ENCODE measurements around the gene COL5A1. TPM values are rescaled to one million over a fixed set of nuclear protein-coding genes. Genes with fewer than 3 reads are reported as not detected.

Gene COL5A1
- total RNA-seq, 1 experiment from 2014 or later, result not detected

DNA sequence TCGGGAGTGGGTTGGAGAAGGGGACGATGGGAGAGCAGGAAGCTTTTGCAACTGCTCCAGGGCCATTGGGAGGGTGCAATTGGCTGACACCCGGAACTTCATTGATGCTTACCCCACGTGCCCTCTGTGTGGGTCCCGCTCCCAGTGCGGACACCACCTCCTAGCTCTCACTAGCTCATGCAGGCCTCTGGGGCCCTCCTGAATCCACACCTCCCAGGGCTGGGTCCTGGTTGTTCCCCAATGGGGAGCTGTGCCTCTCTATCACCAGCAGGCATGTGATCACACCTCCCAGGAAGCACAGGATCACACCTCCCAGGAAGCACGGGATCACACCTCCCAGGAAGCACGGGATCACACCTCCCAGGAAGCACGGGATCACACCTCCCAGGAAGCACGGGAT is 206.9 kb downstream of the COL5A1 start:
- BruUV-seq (replicated peaks), result no TSS peak
- ChIA-PET CTCF (interaction anchor here (0.5 kb wide), 1 partner anchor 755 kb away, joined by 4 read pairs; no protein-coding TSS in a partner anchor), POLR2A (interaction anchor here (0.7 kb wide), 1 partner anchor 14 kb away, joined by 3 read pairs; no protein-coding TSS in a partner anchor)
- peaks cover 12% of the 10 kb centered on the region for H3K27me3 Mint-ChIP-seq (ENCODE audit: insufficient read depth, unreplicated experiment)
- no peaks in the 10 kb centered on the region for H3K4me1 Mint-ChIP-seq (ENCODE audit: insufficient read depth, unreplicated experiment)
- TF ChIP-seq, protein P1, sequence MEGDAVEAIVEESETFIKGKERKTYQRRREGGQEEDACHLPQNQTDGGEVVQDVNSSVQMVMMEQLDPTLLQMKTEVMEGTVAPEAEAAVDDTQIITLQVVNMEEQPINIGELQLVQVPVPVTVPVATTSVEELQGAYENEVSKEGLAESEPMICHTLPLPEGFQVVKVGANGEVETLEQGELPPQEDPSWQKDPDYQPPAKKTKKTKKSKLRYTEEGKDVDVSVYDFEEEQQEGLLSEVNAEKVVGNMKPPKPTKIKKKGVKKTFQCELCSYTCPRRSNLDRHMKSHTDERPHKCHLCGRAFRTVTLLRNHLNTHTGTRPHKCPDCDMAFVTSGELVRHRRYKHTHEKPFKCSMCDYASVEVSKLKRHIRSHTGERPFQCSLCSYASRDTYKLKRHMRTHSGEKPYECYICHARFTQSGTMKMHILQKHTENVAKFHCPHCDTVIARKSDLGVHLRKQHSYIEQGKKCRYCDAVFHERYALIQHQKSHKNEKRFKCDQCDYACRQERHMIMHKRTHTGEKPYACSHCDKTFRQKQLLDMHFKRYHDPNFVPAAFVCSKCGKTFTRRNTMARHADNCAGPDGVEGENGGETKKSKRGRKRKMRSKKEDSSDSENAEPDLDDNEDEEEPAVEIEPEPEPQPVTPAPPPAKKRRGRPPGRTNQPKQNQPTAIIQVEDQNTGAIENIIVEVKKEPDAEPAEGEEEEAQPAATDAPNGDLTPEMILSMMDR (IDR thresholded peaks at IDR 0.05; ENCODE audit: unreplicated experiment), result no peak
- DNase-seq (ENCODE audit: unreplicated experiment), result no peak
- no peaks in the 10 kb centered on the region for H3K9me3 Mint-ChIP-seq (ENCODE audit: unreplicated experiment)
- H3K36me3 Mint-ChIP-seq (ENCODE audit: insufficient read depth, unreplicated experiment), result no peaks in the 10 kb centered on the region
- H3K27ac Mint-ChIP-seq (ENCODE audit: low read depth, unreplicated experiment), result no peak overlapping the region
- no peak overlapping the region for H3K4me3 Mint-ChIP-seq (ENCODE audit: unreplicated experiment)
- intact Hi-C loops (cut with micrococcal nuclease), result no loop called here

DNA sequence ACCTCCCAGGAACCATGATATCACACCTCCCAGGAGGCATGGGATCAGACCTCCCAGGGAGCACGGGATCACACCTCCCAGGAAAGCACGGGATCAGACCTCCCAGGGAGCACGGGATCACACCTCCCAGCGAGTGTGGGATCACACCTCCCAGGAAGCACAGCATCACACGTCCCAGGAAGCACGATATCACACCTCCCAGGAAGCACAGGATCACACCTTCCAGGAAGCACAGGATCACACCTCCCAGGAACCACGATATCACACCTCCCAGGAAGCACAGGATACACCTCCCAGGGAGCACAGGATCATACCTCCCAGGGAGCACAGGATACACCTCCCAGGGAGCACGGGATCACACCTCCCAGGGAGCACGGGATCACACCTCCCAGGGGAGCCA is 209.0 kb downstream of the COL5A1 start:
- no peak for DNase-seq (ENCODE audit: unreplicated experiment)
- no TSS peak for BruUV-seq (replicated peaks)
- TF ChIP-seq, protein P1 (IDR thresholded peaks at IDR 0.05; ENCODE audit: unreplicated experiment), result no peak
- Mint-ChIP-seq H3K27ac (ENCODE audit: low read depth, unreplicated experiment) (no peak overlapping the region), H3K36me3 (ENCODE audit: insufficient read depth, unreplicated experiment) (no peaks in the 10 kb centered on the region), H3K4me1 (ENCODE audit: insufficient read depth, unreplicated experiment) (no peaks in the 10 kb centered on the region), H3K9me3 (ENCODE audit: unreplicated experiment) (no peaks in the 10 kb centered on the region), H3K27me3 (ENCODE audit: insufficient read depth, unreplicated experiment) (peaks cover 21% of the 10 kb centered on the region), H3K4me3 (ENCODE audit: unreplicated experiment) (no peak overlapping the region)
- CTCF ChIA-PET, result no interaction called here
- POLR2A ChIA-PET, result no interaction called here
- intact Hi-C loops (cut with micrococcal nuclease), result no loop called here

DNA sequence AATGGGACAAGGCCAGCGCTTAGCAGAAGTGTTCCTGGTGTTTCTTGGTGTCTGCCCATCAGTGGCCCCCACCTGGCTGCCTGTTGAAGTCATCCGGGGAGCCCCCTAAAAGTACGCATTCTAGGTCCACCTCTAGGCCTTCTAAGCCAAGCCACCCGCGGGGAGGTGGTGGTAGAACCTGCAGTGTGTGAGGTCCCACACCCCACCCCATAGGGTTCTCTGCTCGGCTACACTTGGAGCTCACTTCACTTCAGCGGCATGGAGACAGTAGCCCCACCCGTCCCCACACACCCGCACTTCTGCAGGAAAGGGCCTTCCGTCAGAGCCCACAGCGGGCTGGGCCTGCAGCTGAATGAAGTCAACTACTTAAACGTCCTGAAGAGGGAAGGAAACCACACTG is 209.4 kb downstream of the COL5A1 start:
- Mint-ChIP-seq H3K4me1 (ENCODE audit: insufficient read depth, unreplicated experiment) (no peaks in the 10 kb centered on the region), H3K36me3 (ENCODE audit: insufficient read depth, unreplicated experiment) (no peaks in the 10 kb centered on the region), H3K27ac (ENCODE audit: low read depth, unreplicated experiment) (no peak overlapping the region), H3K9me3 (ENCODE audit: unreplicated experiment) (no peaks in the 10 kb centered on the region), H3K27me3 (ENCODE audit: insufficient read depth, unreplicated experiment) (peaks cover 25% of the 10 kb centered on the region), H3K4me3 (ENCODE audit: unreplicated experiment) (no peak overlapping the region)
- no TSS peak for BruUV-seq (replicated peaks)
- intact Hi-C loops (cut with micrococcal nuclease), result no loop called here
- POLR2A ChIA-PET, result no interaction called here
- no peak for DNase-seq (ENCODE audit: unreplicated experiment)
- TF ChIP-seq, protein P1 (IDR thresholded peaks at IDR 0.05; ENCODE audit: unreplicated experiment), result no peak
- CTCF ChIA-PET, result no interaction called here

- Mint-ChIP-seq H3K4me1 (ENCODE audit: insufficient read depth, unreplicated experiment) (peaks cover under 1% of the 10 kb centered on the region), H3K9me3 (ENCODE audit: unreplicated experiment) (no peaks in the 10 kb centered on the region), H3K4me3 (ENCODE audit: unreplicated experiment) (no peak overlapping the region), H3K36me3 (ENCODE audit: insufficient read depth, unreplicated experiment) (no peaks in the 10 kb centered on the region), H3K27ac (ENCODE audit: low read depth, unreplicated experiment) (no peak overlapping the region), H3K27me3 (ENCODE audit: insufficient read depth, unreplicated experiment) (peaks cover 28% of the 10 kb centered on the region)
- POLR2A ChIA-PET, result no interaction called here
- TF ChIP-seq, protein P1 (IDR thresholded peaks at IDR 0.05; ENCODE audit: unreplicated experiment), result no peak
- CTCF ChIA-PET, result no interaction called here
- intact Hi-C loops (cut with micrococcal nuclease), result no loop called here
- DNase-seq (ENCODE audit: unreplicated experiment), result no peak
- no TSS peak for BruUV-seq (replicated peaks)
Measured at GRCh38 chr9:134852906-134853654, 211.5 kb downstream of the COL5A1 start.

Measured in MCF 10A (cell line).